ENCODE measurements around the gene ALPI. TPM values are rescaled to one million over a fixed set of nuclear protein-coding genes. Genes with fewer than 3 reads are reported as not detected.

The ALPI gene
- total and polyA plus RNA-seq, 2 donors (not counting 1 experiment from before 2014, with no cell fraction given), result not detected

DNA sequence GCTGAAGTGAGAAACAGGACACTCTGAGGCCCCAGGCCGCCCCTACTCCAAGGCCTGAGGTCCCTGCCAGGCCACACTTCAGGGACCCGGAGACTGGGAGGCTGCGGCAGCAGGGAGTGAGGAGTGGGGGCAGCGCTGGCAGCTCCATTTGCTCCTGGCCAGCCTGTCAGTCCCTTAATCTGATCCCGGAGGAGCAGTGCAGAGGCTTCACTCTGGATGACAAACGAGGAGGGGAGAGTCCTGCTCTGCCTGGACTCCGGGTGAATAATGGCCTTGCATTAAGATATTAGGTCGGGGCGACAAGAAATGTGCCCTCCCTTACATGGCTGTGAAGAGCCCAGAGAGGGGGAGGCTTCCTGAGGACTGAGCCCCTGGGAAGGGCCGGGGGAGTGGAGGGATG lies 49.9 kb downstream of the ALPI start:
- no peak for TF ChIP-seq EZH2 (IDR thresholded peaks at IDR 0.05; ENCODE audit: low read length, missing control alignments)
- TF ChIP-seq, protein P1, sequence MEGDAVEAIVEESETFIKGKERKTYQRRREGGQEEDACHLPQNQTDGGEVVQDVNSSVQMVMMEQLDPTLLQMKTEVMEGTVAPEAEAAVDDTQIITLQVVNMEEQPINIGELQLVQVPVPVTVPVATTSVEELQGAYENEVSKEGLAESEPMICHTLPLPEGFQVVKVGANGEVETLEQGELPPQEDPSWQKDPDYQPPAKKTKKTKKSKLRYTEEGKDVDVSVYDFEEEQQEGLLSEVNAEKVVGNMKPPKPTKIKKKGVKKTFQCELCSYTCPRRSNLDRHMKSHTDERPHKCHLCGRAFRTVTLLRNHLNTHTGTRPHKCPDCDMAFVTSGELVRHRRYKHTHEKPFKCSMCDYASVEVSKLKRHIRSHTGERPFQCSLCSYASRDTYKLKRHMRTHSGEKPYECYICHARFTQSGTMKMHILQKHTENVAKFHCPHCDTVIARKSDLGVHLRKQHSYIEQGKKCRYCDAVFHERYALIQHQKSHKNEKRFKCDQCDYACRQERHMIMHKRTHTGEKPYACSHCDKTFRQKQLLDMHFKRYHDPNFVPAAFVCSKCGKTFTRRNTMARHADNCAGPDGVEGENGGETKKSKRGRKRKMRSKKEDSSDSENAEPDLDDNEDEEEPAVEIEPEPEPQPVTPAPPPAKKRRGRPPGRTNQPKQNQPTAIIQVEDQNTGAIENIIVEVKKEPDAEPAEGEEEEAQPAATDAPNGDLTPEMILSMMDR (conservative IDR thresholded peaks at IDR 0.05 in 1 of 2, IDR thresholded peaks at IDR 0.05 in 1 of 2; ENCODE audit: low read depth in 1 of 2, low read length in 2 of 2), result no peak
- H3K4me3 ChIP-seq (replicated peaks in 1 of 4; ENCODE audit: control extremely low read depth in 1 of 4, insufficient read depth in 1 of 4, low read depth in 3 of 4, low read length in 4 of 4), result no peak overlapping the region
- DNase-seq (ENCODE audit: low read depth in 2 of 2), result no peak
- no peak overlapping the region for H2AFZ ChIP-seq (ENCODE audit: low read length)
- H3K27me3 ChIP-seq (ENCODE audit: control insufficient read depth, insufficient read depth, low read length), result peaks cover 21% of the 10 kb centered on the region
- H3K4me1 ChIP-seq (ENCODE audit: control insufficient read depth, extremely low read depth, insufficient read depth, low read length), result no peaks in the 10 kb centered on the region
- H3K36me3 ChIP-seq (ENCODE audit: control insufficient read depth, insufficient read depth, low read length), result no peaks in the 10 kb centered on the region
- H3K4me2 ChIP-seq (ENCODE audit: extremely low read depth, insufficient read depth, low read length), result no peak overlapping the region
- H3K9me3 ChIP-seq (ENCODE audit: control insufficient read depth, insufficient read depth, low read depth, low read length), result no peaks in the 10 kb centered on the region
- no peak overlapping the region for H3K9ac ChIP-seq (ENCODE audit: insufficient read depth, low read length)
- H3K79me2 ChIP-seq (ENCODE audit: control insufficient read depth, insufficient read depth, low read length), result no peaks in the 10 kb centered on the region
- no peak overlapping the region for H3K27ac ChIP-seq (ENCODE audit: insufficient read depth, low read length)
- H4K20me1 ChIP-seq (ENCODE audit: control insufficient read depth, extremely low read depth, insufficient read depth, low read length), result no peaks in the 10 kb centered on the region

DNA sequence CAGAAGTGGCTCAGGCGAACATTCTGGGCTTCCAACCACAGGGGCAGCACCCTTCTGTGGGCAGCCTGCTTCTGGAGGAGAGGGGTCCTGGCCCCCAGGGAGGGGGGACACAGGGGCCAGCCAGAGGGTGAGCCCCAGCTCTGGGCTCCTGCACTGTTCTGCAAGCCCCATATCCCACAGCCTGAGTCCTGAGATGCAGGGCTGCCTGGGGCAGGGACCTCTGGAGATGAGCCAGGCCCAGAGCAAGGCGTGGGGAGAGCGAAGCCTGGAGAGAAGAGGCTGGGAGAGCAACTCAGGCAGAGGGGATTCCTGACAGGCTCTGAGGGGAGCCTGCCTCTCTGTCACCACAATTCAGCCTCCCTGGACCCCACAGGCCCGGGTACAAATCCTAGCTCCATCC lies 50.8 kb downstream of the ALPI start:
- Histone ChIP-seq H3K27ac (ENCODE audit: insufficient read depth, low read length) (no peak overlapping the region), H3K36me3 (ENCODE audit: control insufficient read depth, insufficient read depth, low read length) (no peaks in the 10 kb centered on the region), H3K27me3 (ENCODE audit: control insufficient read depth, insufficient read depth, low read length) (peaks cover 21% of the 10 kb centered on the region), H3K9ac (ENCODE audit: insufficient read depth, low read length) (no peak overlapping the region), H3K4me1 (ENCODE audit: control insufficient read depth, extremely low read depth, insufficient read depth, low read length) (no peaks in the 10 kb centered on the region), H3K4me2 (ENCODE audit: extremely low read depth, insufficient read depth, low read length) (no peak overlapping the region), H3K9me3 (ENCODE audit: control insufficient read depth, insufficient read depth, low read depth, low read length) (no peaks in the 10 kb centered on the region), H3K4me3 (replicated peaks in 1 of 4; ENCODE audit: control extremely low read depth in 1 of 4, insufficient read depth in 1 of 4, low read depth in 3 of 4, low read length in 4 of 4) (no peak overlapping the region), H4K20me1 (ENCODE audit: control insufficient read depth, extremely low read depth, insufficient read depth, low read length) (no peaks in the 10 kb centered on the region), H2AFZ (ENCODE audit: low read length) (no peak overlapping the region), H3K79me2 (ENCODE audit: control insufficient read depth, insufficient read depth, low read length) (no peaks in the 10 kb centered on the region)
- TF ChIP-seq, protein P1 (conservative IDR thresholded peaks at IDR 0.05 in 1 of 2, IDR thresholded peaks at IDR 0.05 in 1 of 2; ENCODE audit: low read depth in 1 of 2, low read length in 2 of 2), result no peak
- TF ChIP-seq EZH2 (IDR thresholded peaks at IDR 0.05; ENCODE audit: low read length, missing control alignments), result no peak
- no peak for DNase-seq (ENCODE audit: low read depth in 2 of 2)

DNA sequence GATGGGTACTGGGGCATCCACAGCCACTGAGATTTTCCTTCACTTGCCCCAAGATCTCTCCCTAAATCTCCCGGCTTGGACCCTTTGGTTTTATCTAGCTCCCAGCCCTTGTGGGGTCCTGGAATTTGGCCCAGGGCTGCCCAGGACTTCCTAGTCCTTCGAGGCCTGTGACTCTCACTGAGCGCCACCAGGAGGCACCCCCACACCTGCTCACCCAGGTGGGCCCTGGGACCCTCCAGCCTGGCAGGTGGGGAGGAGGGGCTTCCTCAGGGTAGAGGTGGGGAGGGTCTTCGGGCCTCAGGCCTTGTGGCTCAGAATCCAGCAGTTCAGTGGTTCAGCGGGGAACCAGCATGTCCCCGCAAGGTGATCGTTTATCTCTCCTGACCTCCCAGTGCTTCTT lies 52.3 kb downstream of the ALPI start:
- peaks cover 20% of the 10 kb centered on the region for H3K27me3 ChIP-seq (ENCODE audit: control insufficient read depth, insufficient read depth, low read length)
- no peak overlapping the region for H3K9ac ChIP-seq (ENCODE audit: insufficient read depth, low read length)
- no peak overlapping the region for H3K4me3 ChIP-seq (replicated peaks in 1 of 4; ENCODE audit: control extremely low read depth in 1 of 4, insufficient read depth in 1 of 4, low read depth in 3 of 4, low read length in 4 of 4)
- H3K79me2 ChIP-seq (ENCODE audit: control insufficient read depth, insufficient read depth, low read length), result no peaks in the 10 kb centered on the region
- H3K4me1 ChIP-seq (ENCODE audit: control insufficient read depth, extremely low read depth, insufficient read depth, low read length), result no peaks in the 10 kb centered on the region
- TF ChIP-seq EZH2 (IDR thresholded peaks at IDR 0.05; ENCODE audit: low read length, missing control alignments), result no peak
- TF ChIP-seq, protein P1 (conservative IDR thresholded peaks at IDR 0.05 in 1 of 2, IDR thresholded peaks at IDR 0.05 in 1 of 2; ENCODE audit: low read depth in 1 of 2, low read length in 2 of 2), result no peak
- H3K9me3 ChIP-seq (ENCODE audit: control insufficient read depth, insufficient read depth, low read depth, low read length), result no peaks in the 10 kb centered on the region
- H2AFZ ChIP-seq (ENCODE audit: low read length), result no peak overlapping the region
- no peak for DNase-seq (ENCODE audit: low read depth in 2 of 2)
- no peak overlapping the region for H3K27ac ChIP-seq (ENCODE audit: insufficient read depth, low read length)
- H3K4me2 ChIP-seq (ENCODE audit: extremely low read depth, insufficient read depth, low read length), result no peak overlapping the region
- no peaks in the 10 kb centered on the region for H4K20me1 ChIP-seq (ENCODE audit: control insufficient read depth, extremely low read depth, insufficient read depth, low read length)
- no peaks in the 10 kb centered on the region for H3K36me3 ChIP-seq (ENCODE audit: control insufficient read depth, insufficient read depth, low read length)

Other genes starting within 250 kb of the ALPI start
- not detected in 2 replicates for gene ALPP, start 77.4 kb upstream of the ALPI start, total RNA-seq
- gene ALPP, start 77.4 kb upstream of the ALPI start, polyA plus RNA-seq, result not detected in 2 replicates
- not detected in 2 replicates for gene ALPG, start 49.3 kb upstream of the ALPI start, total RNA-seq
- gene ALPG, start 49.3 kb upstream of the ALPI start, polyA plus RNA-seq, result not detected in 2 replicates
- not detected in 2 replicates for gene ECEL1, start 31.7 kb downstream of the ALPI start, total RNA-seq
- not detected in 2 replicates for gene ECEL1, start 31.7 kb downstream of the ALPI start, polyA plus RNA-seq
- not detected in 2 replicates for gene PRSS56, start 64.2 kb downstream of the ALPI start, total RNA-seq
- not detected in 2 replicates for gene PRSS56, start 64.2 kb downstream of the ALPI start, polyA plus RNA-seq
- gene CHRND, start 70.0 kb downstream of the ALPI start, total RNA-seq, result not detected in 2 replicates
- not detected in 2 replicates for gene CHRND, start 70.0 kb downstream of the ALPI start, polyA plus RNA-seq
- gene CHRNG, start 83.5 kb downstream of the ALPI start, total RNA-seq, result not detected in 2 replicates
- not detected in 2 replicates for gene CHRNG, start 83.5 kb downstream of the ALPI start, polyA plus RNA-seq
- gene TIGD1, start 94.4 kb downstream of the ALPI start, total RNA-seq, result 2.1 and 4.0 TPM in 2 replicates
- 2.5 and 3.0 TPM in 2 replicates for gene TIGD1, start 94.4 kb downstream of the ALPI start, polyA plus RNA-seq
- 94.5 and 101 TPM in 2 replicates for gene EIF4E2, start 94.5 kb downstream of the ALPI start, total RNA-seq
- 75.3 and 77.6 TPM in 2 replicates for gene EIF4E2, start 94.5 kb downstream of the ALPI start, polyA plus RNA-seq
- not detected in 2 replicates for gene EFHD1, start 177.5 kb downstream of the ALPI start, total RNA-seq
- 0.09 and 0.83 TPM in 2 replicates for gene EFHD1, start 177.5 kb downstream of the ALPI start, polyA plus RNA-seq
- 46.2 and 64.7 TPM in 2 replicates for gene GIGYF2, start 241.2 kb downstream of the ALPI start, total RNA-seq
- 31.1 and 33.6 TPM in 2 replicates for gene GIGYF2, start 241.2 kb downstream of the ALPI start, polyA plus RNA-seq

All from fibroblast of lung (primary cell).